ENCODE measurements around the gene TMEM63A. TPM values are rescaled to one million over a fixed set of nuclear protein-coding genes. Genes with fewer than 3 reads are reported as not detected.

The TMEM63A gene
- total and polyA plus RNA-seq, 2 of the 13 experiments (the other 11 are each of a cell fraction or from before 2014, with no cell fraction given): 23.9 to 53.3 TPM

GRCh38 chr1:225882694-225883615 lies 775 bp upstream of the TMEM63A start (continued):
- TF ChIP-seq SNAPC4 (CRISPR knock-in tag; IDR thresholded peaks at IDR 0.05) (0 out of 2 replicates have a peak, but pooled peaks have one; percentile 5), ATF1 (CRISPR knock-in tag; IDR thresholded peaks at IDR 0.05) (no peak), DBP (CRISPR knock-in tag; IDR thresholded peaks at IDR 0.05; ENCODE audit: not compliant biosample characterization) (peak; percentile 3), MTA3 (CRISPR knock-in tag; IDR thresholded peaks at IDR 0.05) (no peak), ZFY (CRISPR knock-in tag; IDR thresholded peaks at IDR 0.05) (peak; percentile 76), DMAP1 (CRISPR knock-in tag; IDR thresholded peaks at IDR 0.05) (peak; percentile 23; the same call in 1 of the 2 replicates), SP4 (CRISPR knock-in tag; IDR thresholded peaks at IDR 0.05) (0 out of 2 replicates have a peak, but pooled peaks have one; percentile 24), ZNF670 (CRISPR knock-in tag; IDR thresholded peaks at IDR 0.05; ENCODE audit: borderline replicate concordance) (peak; percentile 57; the same call in 1 of the 2 replicates), ZBTB7A (CRISPR knock-in tag; IDR thresholded peaks at IDR 0.05) (peak; percentile 49; the same call in 1 of the 2 replicates), HDAC1 (CRISPR knock-in tag; IDR thresholded peaks at IDR 0.05) (peak; percentile 44), ZMYM2 (CRISPR knock-in tag; IDR thresholded peaks at IDR 0.05) (peak; percentile 52; the same call in 1 of the 2 replicates)
- TF ChIP-seq, protein P1, sequence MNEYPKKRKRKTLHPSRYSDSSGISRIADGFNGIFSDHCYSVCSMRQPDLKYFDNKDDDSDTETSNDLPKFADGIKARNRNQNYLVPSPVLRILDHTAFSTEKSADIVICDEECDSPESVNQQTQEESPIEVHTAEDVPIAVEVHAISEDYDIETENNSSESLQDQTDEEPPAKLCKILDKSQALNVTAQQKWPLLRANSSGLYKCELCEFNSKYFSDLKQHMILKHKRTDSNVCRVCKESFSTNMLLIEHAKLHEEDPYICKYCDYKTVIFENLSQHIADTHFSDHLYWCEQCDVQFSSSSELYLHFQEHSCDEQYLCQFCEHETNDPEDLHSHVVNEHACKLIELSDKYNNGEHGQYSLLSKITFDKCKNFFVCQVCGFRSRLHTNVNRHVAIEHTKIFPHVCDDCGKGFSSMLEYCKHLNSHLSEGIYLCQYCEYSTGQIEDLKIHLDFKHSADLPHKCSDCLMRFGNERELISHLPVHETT (CRISPR knock-in tag; conservative IDR thresholded peaks at IDR 0.05): 0 out of 2 replicates have a peak, but pooled peaks have one; percentile 32
- TF ChIP-seq, protein P2, sequence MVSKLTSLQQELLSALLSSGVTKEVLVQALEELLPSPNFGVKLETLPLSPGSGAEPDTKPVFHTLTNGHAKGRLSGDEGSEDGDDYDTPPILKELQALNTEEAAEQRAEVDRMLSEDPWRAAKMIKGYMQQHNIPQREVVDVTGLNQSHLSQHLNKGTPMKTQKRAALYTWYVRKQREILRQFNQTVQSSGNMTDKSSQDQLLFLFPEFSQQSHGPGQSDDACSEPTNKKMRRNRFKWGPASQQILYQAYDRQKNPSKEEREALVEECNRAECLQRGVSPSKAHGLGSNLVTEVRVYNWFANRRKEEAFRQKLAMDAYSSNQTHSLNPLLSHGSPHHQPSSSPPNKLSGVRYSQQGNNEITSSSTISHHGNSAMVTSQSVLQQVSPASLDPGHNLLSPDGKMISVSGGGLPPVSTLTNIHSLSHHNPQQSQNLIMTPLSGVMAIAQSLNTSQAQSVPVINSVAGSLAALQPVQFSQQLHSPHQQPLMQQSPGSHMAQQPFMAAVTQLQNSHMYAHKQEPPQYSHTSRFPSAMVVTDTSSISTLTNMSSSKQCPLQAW (CRISPR knock-in tag; IDR thresholded peaks at IDR 0.05): peak; percentile 6; the same call in 1 of the 2 replicates
- TF ChIP-seq, protein P3, sequence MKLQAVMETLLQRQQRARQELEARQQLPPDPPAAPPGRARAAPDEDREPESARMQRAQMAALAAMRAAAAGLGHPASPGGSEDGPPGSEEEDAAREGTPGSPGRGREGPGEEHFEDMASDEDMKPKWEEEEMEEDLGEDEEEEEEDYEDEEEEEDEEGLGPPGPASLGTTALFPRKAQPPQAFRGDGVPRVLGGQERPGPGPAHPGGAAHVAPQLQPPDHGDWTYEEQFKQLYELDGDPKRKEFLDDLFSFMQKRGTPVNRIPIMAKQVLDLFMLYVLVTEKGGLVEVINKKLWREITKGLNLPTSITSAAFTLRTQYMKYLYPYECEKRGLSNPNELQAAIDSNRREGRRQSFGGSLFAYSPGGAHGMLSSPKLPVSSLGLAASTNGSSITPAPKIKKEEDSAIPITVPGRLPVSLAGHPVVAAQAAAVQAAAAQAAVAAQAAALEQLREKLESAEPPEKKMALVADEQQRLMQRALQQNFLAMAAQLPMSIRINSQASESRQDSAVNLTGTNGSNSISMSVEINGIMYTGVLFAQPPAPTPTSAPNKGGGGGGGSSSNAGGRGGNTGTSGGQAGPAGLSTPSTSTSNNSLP (IDR thresholded peaks at IDR 0.05; ENCODE audit: low read depth, low read length): no peak
- TF ChIP-seq, protein P4, sequence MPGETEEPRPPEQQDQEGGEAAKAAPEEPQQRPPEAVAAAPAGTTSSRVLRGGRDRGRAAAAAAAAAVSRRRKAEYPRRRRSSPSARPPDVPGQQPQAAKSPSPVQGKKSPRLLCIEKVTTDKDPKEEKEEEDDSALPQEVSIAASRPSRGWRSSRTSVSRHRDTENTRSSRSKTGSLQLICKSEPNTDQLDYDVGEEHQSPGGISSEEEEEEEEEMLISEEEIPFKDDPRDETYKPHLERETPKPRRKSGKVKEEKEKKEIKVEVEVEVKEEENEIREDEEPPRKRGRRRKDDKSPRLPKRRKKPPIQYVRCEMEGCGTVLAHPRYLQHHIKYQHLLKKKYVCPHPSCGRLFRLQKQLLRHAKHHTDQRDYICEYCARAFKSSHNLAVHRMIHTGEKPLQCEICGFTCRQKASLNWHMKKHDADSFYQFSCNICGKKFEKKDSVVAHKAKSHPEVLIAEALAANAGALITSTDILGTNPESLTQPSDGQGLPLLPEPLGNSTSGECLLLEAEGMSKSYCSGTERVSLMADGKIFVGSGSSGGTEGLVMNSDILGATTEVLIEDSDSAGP (CRISPR knock-in tag; IDR thresholded peaks at IDR 0.05; ENCODE audit: borderline replicate concordance): peak; percentile 75; the same call in 1 of the 2 replicates

Measured in HepG2 (cell line).